ENCODE data around the gene PHPT1.

DNA sequence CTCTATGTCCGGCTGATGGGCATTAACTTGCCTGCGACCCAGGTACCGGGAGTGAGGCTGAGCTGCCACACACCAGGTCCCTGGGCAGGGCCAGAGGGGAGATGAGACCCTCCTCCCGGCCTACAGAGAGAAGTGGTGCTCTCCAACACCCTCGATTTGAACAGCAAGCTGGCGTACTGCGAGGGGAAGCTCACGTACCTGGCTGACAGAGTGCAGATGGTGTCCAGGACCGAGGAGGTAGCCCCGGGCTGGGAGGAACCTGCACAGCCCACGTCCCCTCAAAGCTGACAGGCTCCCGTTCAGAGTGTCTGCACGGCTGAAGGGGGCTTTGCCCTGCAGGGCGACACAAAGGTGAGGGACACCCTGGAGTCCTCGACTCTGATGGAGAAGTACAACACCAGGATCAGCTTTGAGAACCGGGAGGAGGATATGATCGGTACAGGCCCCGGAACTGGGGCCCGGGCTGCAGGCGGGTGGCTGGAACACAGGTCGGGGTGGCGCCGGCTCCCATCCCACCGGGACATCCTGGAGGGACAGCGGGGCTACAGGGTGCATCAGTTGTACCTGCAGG is 42.5 kb upstream of the PHPT1 start:
- TF ChIP-seq, protein P1, sequence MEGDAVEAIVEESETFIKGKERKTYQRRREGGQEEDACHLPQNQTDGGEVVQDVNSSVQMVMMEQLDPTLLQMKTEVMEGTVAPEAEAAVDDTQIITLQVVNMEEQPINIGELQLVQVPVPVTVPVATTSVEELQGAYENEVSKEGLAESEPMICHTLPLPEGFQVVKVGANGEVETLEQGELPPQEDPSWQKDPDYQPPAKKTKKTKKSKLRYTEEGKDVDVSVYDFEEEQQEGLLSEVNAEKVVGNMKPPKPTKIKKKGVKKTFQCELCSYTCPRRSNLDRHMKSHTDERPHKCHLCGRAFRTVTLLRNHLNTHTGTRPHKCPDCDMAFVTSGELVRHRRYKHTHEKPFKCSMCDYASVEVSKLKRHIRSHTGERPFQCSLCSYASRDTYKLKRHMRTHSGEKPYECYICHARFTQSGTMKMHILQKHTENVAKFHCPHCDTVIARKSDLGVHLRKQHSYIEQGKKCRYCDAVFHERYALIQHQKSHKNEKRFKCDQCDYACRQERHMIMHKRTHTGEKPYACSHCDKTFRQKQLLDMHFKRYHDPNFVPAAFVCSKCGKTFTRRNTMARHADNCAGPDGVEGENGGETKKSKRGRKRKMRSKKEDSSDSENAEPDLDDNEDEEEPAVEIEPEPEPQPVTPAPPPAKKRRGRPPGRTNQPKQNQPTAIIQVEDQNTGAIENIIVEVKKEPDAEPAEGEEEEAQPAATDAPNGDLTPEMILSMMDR (IDR thresholded peaks at IDR 0.05): no peak
- TF ChIP-seq EP300 (IDR thresholded peaks at IDR 0.05) (no peak), POLR2A (IDR thresholded peaks at IDR 0.05) (no peak)
